CD4-positive, alpha-beta T cell treated with Interleukin-21 for 1 hour (primary cell): ENCODE results near the gene CHST6.
A peak's percentile ranks its signal among the peaks of the same experiment; 100 is the strongest.
"Not testable (repeated sequence)": the region's sequence is repeated elsewhere in the genome, so short reads cannot be mapped to it uniquely, and the experiment has no call there.

ENCODE experiments used
- DNase-seq: peaks from one replicate; pipeline ENCODE4 v3.0.0-alpha.2; 2020

Gene CHST6

DNA sequence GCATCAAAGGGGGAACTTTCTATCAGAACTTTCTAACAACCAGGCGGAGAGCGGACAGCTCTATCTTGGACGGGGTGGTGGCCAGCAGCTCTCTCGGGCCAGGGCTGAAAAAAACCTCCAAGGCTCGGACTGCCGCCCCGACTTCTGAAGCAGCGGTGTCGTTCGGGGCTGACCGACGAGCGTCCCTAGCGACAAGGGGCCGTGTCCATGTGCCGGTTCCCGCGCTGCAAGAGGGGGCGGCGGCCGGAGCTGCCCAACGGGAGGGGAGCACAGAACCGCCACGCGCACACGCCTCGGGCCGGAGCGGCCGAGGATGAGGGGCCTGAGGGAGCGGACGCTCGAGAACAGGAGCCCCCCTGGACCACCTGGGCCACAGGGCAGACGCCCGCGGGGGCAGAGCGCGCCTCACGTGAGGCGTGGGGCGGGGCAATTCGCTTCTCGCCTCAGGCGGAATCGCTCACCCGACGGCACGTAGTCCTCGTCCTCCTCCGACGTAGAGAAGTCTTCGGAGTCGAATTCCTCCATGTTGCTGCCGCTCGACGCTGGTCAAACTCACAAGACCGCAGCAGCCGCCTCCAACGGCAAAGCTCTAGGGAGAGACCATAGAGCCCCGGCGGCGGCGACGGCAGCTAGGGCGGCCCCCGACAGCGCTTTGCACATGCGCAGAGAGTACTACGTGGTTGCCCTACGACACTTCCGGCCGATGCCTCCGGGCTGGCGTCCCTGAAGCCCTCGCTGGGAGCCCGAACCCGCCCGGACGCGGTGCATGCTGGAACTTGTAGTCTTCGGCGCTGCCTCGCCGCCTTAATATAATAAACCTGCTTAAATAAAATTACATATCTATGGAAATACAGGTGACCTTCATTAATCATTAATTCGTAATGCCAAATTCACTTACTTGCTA lies 62.2 kb downstream of the CHST6 start, which contains the start of gene CFDP1:
CFDP1 (minus strand) TSS at position 676 of the 904 bp plus-strand sequence; CDS start at position 525, 151 bp downstream.
- DNase-seq: peak; percentile 96

DNA sequence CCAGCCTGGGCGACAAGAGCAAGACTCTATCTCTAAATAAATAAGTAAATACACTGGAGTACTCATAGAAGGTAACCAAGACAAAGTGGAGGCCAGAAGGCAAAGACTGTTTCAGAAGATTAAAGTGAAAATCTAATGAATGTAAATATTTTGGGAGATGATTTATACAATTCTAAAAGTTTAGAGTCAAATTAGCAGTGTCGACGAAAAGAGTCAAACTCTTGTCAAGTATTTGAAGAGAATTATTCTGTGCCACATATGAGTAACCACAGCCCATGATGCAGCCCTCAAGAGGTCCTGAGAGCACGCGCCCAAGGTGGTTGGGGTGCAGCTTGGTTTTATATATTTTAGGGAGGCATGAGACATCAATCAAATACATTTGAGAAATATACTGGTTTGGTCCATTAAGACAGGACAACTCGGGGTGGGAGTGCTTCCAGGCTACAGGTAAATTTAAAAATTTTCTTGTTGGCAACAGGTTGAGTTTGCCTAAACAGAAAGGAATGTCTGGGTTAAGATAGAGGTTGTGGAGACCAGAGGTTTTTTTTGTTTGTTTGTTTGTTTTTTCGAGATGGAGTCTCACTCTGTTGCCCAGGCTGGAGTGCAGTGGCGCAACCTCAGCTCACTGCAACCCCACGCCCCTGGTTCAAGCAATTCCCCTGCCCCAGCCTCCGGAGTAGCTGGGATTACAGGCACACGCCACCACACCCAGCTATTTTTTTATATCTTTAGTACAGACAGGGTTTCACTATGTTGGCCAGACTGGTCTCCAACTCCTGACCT lies 65.4 kb downstream of the CHST6 start:
- DNase-seq: no peak

DNA sequence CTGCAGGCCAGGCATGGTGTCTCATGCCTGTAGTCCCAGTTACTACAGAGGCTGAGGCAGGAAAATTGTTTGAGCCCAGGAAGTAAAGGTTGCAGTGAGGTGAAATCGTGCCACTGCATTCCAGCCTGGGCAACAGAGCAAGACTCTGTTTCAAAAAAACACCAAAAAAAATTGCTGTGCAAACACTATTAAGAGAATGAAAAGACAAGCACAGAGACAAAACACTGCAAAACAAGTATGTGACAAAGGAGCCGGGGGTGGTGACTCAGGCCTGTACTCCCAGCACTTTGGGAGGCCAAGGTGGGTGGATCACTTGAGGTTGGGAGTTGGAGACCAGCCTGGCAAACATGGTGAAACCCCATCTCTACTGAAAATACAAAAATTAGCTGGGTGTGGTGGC lies 68.7 kb downstream of the CHST6 start:
- DNase-seq: not testable (repeated sequence)

DNA sequence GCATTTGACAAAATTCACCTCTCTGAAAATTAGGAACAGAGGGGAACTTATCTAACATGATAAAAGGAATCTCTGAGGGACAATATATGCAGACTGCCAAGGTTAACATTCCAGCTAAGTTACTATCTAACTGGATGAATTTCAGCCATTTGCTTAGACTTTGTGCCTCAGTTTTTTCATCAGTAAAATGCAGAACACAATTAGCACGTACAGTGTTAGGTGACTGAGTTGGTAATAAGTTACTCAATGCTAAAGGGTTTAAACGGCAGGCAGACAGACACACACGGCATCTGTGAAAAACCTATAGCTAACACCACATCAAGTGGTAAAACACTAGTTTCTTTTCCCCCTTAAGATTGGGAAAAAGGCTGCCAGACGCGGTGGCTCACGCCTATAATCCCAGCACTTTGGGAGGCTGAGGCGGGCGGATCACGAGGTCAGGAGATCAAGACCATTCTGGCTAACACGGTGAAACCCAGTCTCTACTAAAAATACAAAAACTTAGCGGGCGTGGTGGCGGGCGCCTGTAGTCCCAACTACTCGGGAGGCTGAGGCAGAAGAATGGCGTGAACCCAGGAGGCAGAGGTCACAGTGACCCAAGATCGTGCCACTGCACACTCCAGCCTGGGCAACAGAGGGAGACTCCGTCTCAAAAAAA lies 71.0 kb downstream of the CHST6 start:
- DNase-seq: not testable (repeated sequence)

DNA sequence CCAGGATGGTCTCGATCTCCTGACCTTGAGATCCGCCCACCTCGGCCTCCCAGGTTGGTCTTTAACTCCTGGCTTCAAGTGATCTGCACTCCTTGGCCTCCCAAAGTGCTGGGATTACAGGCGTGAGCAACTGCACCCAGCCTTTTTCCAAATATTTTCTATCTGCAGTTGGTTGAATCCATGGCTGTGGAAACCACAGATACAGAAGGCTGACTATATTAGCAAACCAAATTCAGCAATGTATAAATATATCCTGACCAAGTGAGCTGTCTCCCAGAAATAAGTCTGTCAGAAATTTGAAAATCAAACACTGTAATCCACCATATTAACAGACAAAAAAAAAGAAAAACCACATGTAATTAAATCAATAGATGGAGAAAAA lies 71.5 kb downstream of the CHST6 start:
- DNase-seq: no peak
